Liver (tissue), 9 donors: ENCODE results near the gene ZNF212. TPM values are rescaled to one million over a fixed set of nuclear protein-coding genes. Genes with fewer than 3 reads are reported as not detected.

Experiments
- DNase-seq: peaks from one replicate; pipeline ENCODE4 v3.0.0-alpha.2; 2017; ENCODE audit warnings: low spot score
- H3K27ac ChIP-seq, 2 donors: one replicate each; pipeline ENCODE4 v1.7.0; 2013; ENCODE audit warnings: inconsistent platforms in 2 of 2, low read length in 2 of 2, control low read depth in 1 of 2, low read depth in 1 of 2, mild to moderate bottlenecking in 1 of 2
- H3K27me3 ChIP-seq, 4 donors: one replicate each; pipeline versions ENCODE4 v1.6.1 to v1.7.0; 2013; ENCODE audit warnings: low read length in 3 of 4, inconsistent platforms in 1 of 4, mild to moderate bottlenecking in 1 of 4, moderate library complexity in 1 of 4; ENCODE audit not compliant: control insufficient read depth in 4 of 4, insufficient read depth in 4 of 4
- H3K36me3 ChIP-seq, 4 donors: one replicate each; pipeline versions ENCODE4 v1.6.1 to v1.7.0; 2013; ENCODE audit warnings: low read length in 3 of 4, mild to moderate bottlenecking in 3 of 4, low read depth in 1 of 4, moderate library complexity in 1 of 4; ENCODE audit not compliant: control insufficient read depth in 4 of 4, insufficient read depth in 3 of 4
- H3K4me1 ChIP-seq, 4 donors: one replicate each; pipeline versions ENCODE4 v1.6.1 to v1.7.0; 2013; ENCODE audit warnings: low read length in 3 of 4, mild to moderate bottlenecking in 3 of 4, moderate library complexity in 1 of 4; ENCODE audit not compliant: control insufficient read depth in 4 of 4, insufficient read depth in 4 of 4
- H3K4me3 ChIP-seq, 3 donors: one replicate each; pipeline versions ENCODE4 v1.6.1 to v1.7.0; 2013; ENCODE audit warnings: low read length in 3 of 3, control low read depth in 1 of 3, low read depth in 1 of 3, mild to moderate bottlenecking in 1 of 3
- H3K9ac ChIP-seq, 2 donors: one replicate each; pipeline ENCODE4 v1.7.0; 2013; ENCODE audit warnings: low read length in 2 of 2, mild to moderate bottlenecking in 2 of 2, moderate library complexity in 2 of 2, control low read depth in 1 of 2, low read depth in 1 of 2
- H3K9me3 ChIP-seq, 4 donors: one replicate each; pipeline versions ENCODE4 v1.6.1 to v1.7.0; 2013; ENCODE audit warnings: low read length in 3 of 4; ENCODE audit not compliant: control insufficient read depth in 4 of 4
- FOXA1 ChIP-seq: IDR thresholded peaks from 2 replicates; pipeline ENCODE4 v1.6.1; 2016; ENCODE audit warnings: antibody characterized with exemption
- FOXA2 ChIP-seq: IDR thresholded peaks from 2 replicates; pipeline ENCODE4 v1.6.1; 2016; ENCODE audit warnings: antibody characterized with exemption
- HNF4A ChIP-seq, 2 donors: conservative IDR thresholded peaks; 2 replicates each; pipeline ENCODE4 v1.6.1; 2016; ENCODE audit warnings: antibody characterized with exemption in 2 of 2, mild to moderate bottlenecking in 2 of 2
- HNF4G ChIP-seq: IDR thresholded peaks from 2 replicates; pipeline ENCODE4 v1.6.1; 2016; ENCODE audit warnings: antibody characterized with exemption
- NR2F2 ChIP-seq: IDR thresholded peaks from 2 replicates; pipeline ENCODE4 v1.6.1; 2016; ENCODE audit warnings: antibody characterized with exemption
- RAD21 ChIP-seq, 2 donors: IDR thresholded peaks; 2 replicates each; pipeline ENCODE4 v1.6.1; 2016; ENCODE audit warnings: antibody characterized with exemption in 2 of 2, mild to moderate bottlenecking in 2 of 2
- RXRA ChIP-seq, 2 donors: IDR thresholded peaks; 2 replicates each; pipeline ENCODE4 v1.6.1; 2017 to 2018; ENCODE audit warnings: antibody characterized with exemption in 2 of 2, mild to moderate bottlenecking in 1 of 2
- SP1 ChIP-seq: IDR thresholded peaks from 2 replicates; pipeline ENCODE4 v1.6.1; 2018; ENCODE audit warnings: antibody characterized with exemption, mild to moderate bottlenecking
- TAF1 ChIP-seq: conservative IDR thresholded peaks from 2 replicates; pipeline ENCODE4 v1.6.1; 2016; ENCODE audit warnings: antibody characterized with exemption, mild to moderate bottlenecking
- YY1 ChIP-seq: IDR thresholded peaks from 2 replicates; pipeline ENCODE4 v1.6.1; 2016; ENCODE audit warnings: antibody characterized with exemption, mild to moderate bottlenecking
- WGBS: extraction: QIAGEN DNeasy Blood & Tissue Kit; methylation state at CpG from one replicate; pipeline ENCODE4 v1.1.7; 2013; 5-methylcytosine and 5-hydroxymethylcytosine counted together
- polyA plus RNA-seq, 2 donors: library from polyadenylated mRNA; stranded (reverse) in 1 of 2; unstranded in 1 of 2; fragments of 200-250 nt in 1 of 2; fragments of >200 nt in 1 of 2; fragmentation: Nextera tagmentation in 1 of 2; extraction: Ambion mirVana in 1 of 2; gene quantifications; one replicate each; pipeline versions ENCODE4 v1.2.1 to v1.2.3, GENCODE V29; 2013 to 2015
- total RNA-seq, 2 donors: library from RNA; depleted of rRNA; stranded (reverse); fragments of >200 nt; gene quantifications; one replicate each; pipeline ENCODE4 v1.2.3, GENCODE V29; 2014
- TF ChIP-seq, protein P1 (sequence below): fragments of 150-350 bp; IDR thresholded peaks from 2 replicates; pipeline ENCODE4 v1.5.1; 2017; ENCODE audit warnings: improper control_type of control experiment, low read depth, low read length; ENCODE audit not compliant: missing input control
- TF ChIP-seq, protein P2 (sequence below): IDR thresholded peaks from 2 replicates; pipeline ENCODE4 v1.6.1; 2016; ENCODE audit warnings: antibody characterized with exemption
- TF ChIP-seq, protein P3 (sequence below): IDR thresholded peaks from 2 replicates; pipeline ENCODE4 v1.6.1; 2016; ENCODE audit warnings: antibody characterized with exemption
- TF ChIP-seq, protein P4 (sequence below): IDR thresholded peaks from 2 replicates; pipeline ENCODE4 v1.6.1; 2016; ENCODE audit warnings: antibody characterized with exemption
- donor health status: healthy.
- donor health status: healthy.
- donor health status: healthy.
- donor health status: healthy.
- donor health status: healthy.

ZNF212 gene
- total and polyA plus RNA-seq, 4 donors, result 3.4 to 4.9 (median 3.7) TPM

DNA sequence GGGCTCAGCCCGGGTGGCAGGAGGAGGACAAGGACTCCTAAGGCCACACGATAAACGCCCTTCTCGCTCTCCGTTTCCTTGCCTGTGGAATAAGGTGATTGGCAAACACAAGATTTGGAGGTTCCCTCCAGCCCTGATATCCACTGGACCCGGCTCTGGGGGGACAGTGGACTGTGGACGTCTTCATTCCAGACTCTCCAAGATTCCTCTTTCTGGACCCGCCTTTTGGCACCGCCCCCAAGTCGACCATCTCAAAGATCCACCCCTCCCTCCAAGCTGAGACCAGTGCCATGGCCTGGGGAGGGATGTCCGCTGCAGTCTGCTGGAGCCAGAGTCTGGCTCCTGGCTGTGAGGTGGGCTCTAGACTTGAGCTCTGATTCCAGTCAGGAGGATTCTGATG is 46.2 kb downstream of the ZNF212 start (continued):
- TF ChIP-seq, protein P1, sequence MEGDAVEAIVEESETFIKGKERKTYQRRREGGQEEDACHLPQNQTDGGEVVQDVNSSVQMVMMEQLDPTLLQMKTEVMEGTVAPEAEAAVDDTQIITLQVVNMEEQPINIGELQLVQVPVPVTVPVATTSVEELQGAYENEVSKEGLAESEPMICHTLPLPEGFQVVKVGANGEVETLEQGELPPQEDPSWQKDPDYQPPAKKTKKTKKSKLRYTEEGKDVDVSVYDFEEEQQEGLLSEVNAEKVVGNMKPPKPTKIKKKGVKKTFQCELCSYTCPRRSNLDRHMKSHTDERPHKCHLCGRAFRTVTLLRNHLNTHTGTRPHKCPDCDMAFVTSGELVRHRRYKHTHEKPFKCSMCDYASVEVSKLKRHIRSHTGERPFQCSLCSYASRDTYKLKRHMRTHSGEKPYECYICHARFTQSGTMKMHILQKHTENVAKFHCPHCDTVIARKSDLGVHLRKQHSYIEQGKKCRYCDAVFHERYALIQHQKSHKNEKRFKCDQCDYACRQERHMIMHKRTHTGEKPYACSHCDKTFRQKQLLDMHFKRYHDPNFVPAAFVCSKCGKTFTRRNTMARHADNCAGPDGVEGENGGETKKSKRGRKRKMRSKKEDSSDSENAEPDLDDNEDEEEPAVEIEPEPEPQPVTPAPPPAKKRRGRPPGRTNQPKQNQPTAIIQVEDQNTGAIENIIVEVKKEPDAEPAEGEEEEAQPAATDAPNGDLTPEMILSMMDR, result no peak
- TF ChIP-seq, protein P2, sequence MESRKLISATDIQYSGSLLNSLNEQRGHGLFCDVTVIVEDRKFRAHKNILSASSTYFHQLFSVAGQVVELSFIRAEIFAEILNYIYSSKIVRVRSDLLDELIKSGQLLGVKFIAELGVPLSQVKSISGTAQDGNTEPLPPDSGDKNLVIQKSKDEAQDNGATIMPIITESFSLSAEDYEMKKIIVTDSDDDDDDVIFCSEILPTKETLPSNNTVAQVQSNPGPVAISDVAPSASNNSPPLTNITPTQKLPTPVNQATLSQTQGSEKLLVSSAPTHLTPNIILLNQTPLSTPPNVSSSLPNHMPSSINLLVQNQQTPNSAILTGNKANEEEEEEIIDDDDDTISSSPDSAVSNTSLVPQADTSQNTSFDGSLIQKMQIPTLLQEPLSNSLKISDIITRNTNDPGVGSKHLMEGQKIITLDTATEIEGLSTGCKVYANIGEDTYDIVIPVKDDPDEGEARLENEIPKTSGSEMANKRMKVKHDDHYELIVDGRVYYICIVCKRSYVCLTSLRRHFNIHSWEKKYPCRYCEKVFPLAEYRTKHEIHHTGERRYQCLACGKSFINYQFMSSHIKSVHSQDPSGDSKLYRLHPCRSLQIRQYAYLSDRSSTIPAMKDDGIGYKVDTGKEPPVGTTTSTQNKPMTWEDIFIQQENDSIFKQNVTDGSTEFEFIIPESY, result no peak
- no peak for TF ChIP-seq NR2F2
- TF ChIP-seq RXRA (IDR thresholded peaks at IDR 0.05), result no peak

DNA sequence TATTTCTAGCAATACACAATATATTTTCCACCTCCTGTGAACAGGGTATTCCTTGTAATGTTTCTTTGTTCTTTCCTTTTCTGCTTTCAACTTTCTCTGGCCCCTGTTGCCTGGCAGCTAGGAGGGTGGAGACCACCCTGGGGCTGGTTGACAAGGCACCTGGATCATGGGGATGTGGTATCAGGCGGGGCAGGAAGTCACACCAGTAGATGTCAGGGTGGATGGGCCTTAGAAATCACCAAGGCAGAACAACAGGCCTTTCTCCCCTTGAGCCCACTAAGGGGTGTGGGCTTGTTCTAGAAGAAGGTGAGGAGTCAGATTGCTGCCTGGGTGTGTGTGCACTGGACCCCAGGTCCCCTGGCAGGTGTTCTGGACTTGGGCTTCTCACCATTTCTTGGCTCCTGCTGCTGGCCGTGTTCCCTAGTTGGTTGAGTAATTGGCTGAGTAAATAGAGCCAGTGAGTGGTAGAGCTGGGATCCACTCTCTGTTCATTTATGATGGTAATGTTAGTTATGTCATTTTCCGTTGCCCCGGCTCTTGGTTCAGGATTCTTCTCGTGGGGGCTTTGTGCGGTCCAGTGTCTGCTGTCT is 47.5 kb downstream of the ZNF212 start:
- no peak overlapping the region for H3K9ac ChIP-seq
- WGBS, result 51% methylated on average over 6 of the region's 6 CpGs
- no peak for DNase-seq
- no peak overlapping the region for H3K4me3 ChIP-seq
- peaks cover 1 to 37% (median 21%) of the 10 kb centered on the region in 4 donors for H3K4me1 ChIP-seq
- no peak overlapping the region for H3K27ac ChIP-seq
- H3K9me3 ChIP-seq, result no peaks in the 10 kb centered on the region
- H3K36me3 ChIP-seq, result peaks cover 0 to 4% (median 1%) of the 10 kb centered on the region in 4 donors
- H3K27me3 ChIP-seq, result no peaks in the 10 kb centered on the region
- TF ChIP-seq SP1 (peak; percentile 50), HNF4G (no peak), RXRA (IDR thresholded peaks at IDR 0.05) (no peak), FOXA1 (peak; percentile 80), RAD21 (IDR thresholded peaks at IDR 0.05) (no peak), YY1 (no peak), TAF1 (no peak), HNF4A (conservative IDR thresholded peaks at IDR 0.05) (peak; percentile 43 to 54), FOXA2 (peak; percentile 92)
- TF ChIP-seq, protein P1, result no peak
- TF ChIP-seq, protein P3, sequence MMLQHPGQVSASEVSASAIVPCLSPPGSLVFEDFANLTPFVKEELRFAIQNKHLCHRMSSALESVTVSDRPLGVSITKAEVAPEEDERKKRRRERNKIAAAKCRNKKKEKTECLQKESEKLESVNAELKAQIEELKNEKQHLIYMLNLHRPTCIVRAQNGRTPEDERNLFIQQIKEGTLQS, result no peak
- TF ChIP-seq, protein P4, sequence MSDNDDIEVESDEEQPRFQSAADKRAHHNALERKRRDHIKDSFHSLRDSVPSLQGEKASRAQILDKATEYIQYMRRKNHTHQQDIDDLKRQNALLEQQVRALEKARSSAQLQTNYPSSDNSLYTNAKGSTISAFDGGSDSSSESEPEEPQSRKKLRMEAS, result no peak

DNA sequence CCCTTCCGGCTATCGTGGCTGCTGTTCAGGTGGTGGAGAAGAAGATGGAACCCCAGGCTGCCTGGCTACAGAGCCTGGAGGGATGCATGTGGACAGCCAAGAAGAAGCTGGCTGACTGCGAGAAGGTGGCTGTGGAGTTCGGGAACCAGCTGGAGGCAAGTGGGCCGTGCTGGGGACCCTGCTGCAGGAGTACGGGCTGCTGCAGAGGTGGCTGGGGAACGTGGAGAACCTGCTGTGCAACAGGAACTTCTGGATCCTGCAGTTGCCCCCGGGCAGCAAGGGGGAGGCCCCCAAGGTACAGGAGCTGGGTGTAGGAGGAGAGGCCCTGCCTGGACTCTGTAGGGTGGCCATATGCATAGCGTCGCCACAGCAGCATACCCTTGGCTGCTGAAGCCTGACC is 48.2 kb downstream of the ZNF212 start:
- Histone ChIP-seq H3K27me3 (no peaks in the 10 kb centered on the region), H3K27ac (no peak overlapping the region), H3K9ac (no peak overlapping the region), H3K4me3 (no peak overlapping the region), H3K9me3 (no peaks in the 10 kb centered on the region), H3K4me1 (peaks cover 1 to 37% (median 21%) of the 10 kb centered on the region in 4 donors), H3K36me3 (peaks cover 0 to 5% (median 1%) of the 10 kb centered on the region in 4 donors)
- TF ChIP-seq, protein P1, result no peak
- TF ChIP-seq HNF4A (conservative IDR thresholded peaks at IDR 0.05), result no peak
- TF ChIP-seq, protein P3, result no peak
- 95% methylated on average over 10 of the region's 10 CpGs for WGBS
- DNase-seq, result no peak
